Endodermal cell (in vitro differentiated cells): ENCODE results near the gene ARHGAP12. TPM values are rescaled to one million over a fixed set of nuclear protein-coding genes. Genes with fewer than 3 reads are reported as not detected.

ENCODE experiments used
- DNase-seq: peaks from one replicate; pipeline ENCODE4 v3.0.0-alpha.2; 2017
- H3K27ac ChIP-seq: 2 replicates; pipeline ENCODE4 v1.5.1; 2013; ENCODE audit warnings: mild to moderate bottlenecking, low read depth, low read length, moderate library complexity
- H3K27me3 ChIP-seq: 2 replicates; pipeline ENCODE4 v1.6.1; 2013; ENCODE audit warnings: mild to moderate bottlenecking, low read length, moderate library complexity; ENCODE audit not compliant: insufficient read depth, control insufficient read depth, poor library complexity, severe bottlenecking
- H3K36me3 ChIP-seq: 2 replicates; pipeline ENCODE4 v1.7.0; 2013; ENCODE audit warnings: mild to moderate bottlenecking, low read length, moderate library complexity; ENCODE audit not compliant: control insufficient read depth, insufficient read depth
- H3K4me1 ChIP-seq: one replicate; pipeline ENCODE4 v1.7.0; 2013; ENCODE audit warnings: low read length; ENCODE audit not compliant: control insufficient read depth, insufficient read depth
- H3K4me3 ChIP-seq: 2 replicates; pipeline ENCODE4 v1.5.1; 2013; ENCODE audit warnings: mild to moderate bottlenecking, low read length, moderate library complexity
- H3K9ac ChIP-seq: 2 replicates; pipeline ENCODE4 v1.6.1; 2013; ENCODE audit warnings: mild to moderate bottlenecking, low read length, moderate library complexity; ENCODE audit not compliant: poor library complexity, severe bottlenecking; ENCODE audit errors: extremely low read depth
- H3K9me3 ChIP-seq: 2 replicates; pipeline ENCODE4 v1.6.1; 2013; ENCODE audit warnings: mild to moderate bottlenecking, low read length, moderate library complexity; ENCODE audit not compliant: control insufficient read depth
- H3K27ac Mint-ChIP-seq: 2 replicates; pipeline ENCODE4 v1.8.0; 2020; ENCODE audit warnings: mixed read lengths
- H3K27me3 Mint-ChIP-seq: 2 replicates; pipeline ENCODE4 v1.8.0; 2021; ENCODE audit warnings: mild to moderate bottlenecking, mixed read lengths; ENCODE audit not compliant: insufficient read depth
- H3K36me3 Mint-ChIP-seq: 2 replicates; pipeline ENCODE4 v1.8.0; 2020; ENCODE audit warnings: low read depth, mixed read lengths
- H3K4me1 Mint-ChIP-seq: 2 replicates; pipeline ENCODE4 v1.8.0; 2020; ENCODE audit warnings: mixed read lengths
- H3K4me3 Mint-ChIP-seq: 2 replicates; pipeline ENCODE4 v1.8.0; 2020; ENCODE audit warnings: mild to moderate bottlenecking, moderate library complexity, mixed read lengths
- H3K9me3 Mint-ChIP-seq: 2 replicates; pipeline ENCODE4 v1.8.0; 2020; ENCODE audit warnings: mild to moderate bottlenecking, mixed read lengths
- CTCF ChIP-seq: fragments of 200-600 bp; sonication (generic); conservative IDR thresholded peaks from 2 replicates; pipeline ENCODE4 v1.5.0; 2021; ENCODE audit warnings: antibody characterized with exemption, mild to moderate bottlenecking
- WGBS, 2 experiments: methylation state at CpG; one replicate each; pipeline versions ENCODE4 v1.1.5 to v1.1.7; 2013; ENCODE audit warnings: missing lambda C conversion rate in 2 of 2, mixed read lengths in 1 of 2; ENCODE audit not compliant: insufficient coverage in 1 of 2, insufficient read length in 1 of 2; 5-methylcytosine and 5-hydroxymethylcytosine counted together
- total RNA-seq, 2 donors: library from RNA; stranded (reverse); fragmentation: NEBNext Ultra II Directional in 1 of 2; extraction: Animal tissue kit (Norgen Biotek cat#: 25700) in 1 of 2; gene quantifications; 2 replicates in 1 of 2; 3 replicates in 1 of 2; pipeline ENCODE4 v1.2.1, GENCODE V29; 2021

Gene ARHGAP12
- total RNA-seq, 2 donors from 2014 or later: 49.6 to 49.8 TPM

DNA sequence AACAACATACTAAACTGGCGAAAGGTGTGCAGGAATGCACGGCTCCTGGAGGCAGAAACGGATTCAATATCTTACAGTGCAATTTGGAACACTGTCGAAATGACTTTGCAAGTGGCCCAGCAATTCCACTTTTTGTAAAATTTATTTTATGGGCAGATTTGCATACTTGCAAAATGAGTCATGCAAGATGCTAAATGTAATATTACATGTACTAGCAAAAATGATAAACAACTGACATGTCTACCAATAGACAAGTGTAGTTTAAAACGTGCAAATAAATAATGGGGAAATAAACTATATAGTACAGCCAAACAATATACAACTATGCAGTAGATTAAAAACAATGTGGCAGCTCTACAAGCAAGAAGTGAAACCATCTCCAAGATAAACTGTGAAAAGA is 97.7 kb downstream of the ARHGAP12 start:
- no peak overlapping the region for H3K9ac ChIP-seq
- WGBS, 2 experiments: 94% methylated on average over 4 of the region's 5 CpGs; no CpG with 5 or more reads in 1 of the 2 experiments
- Mint-ChIP-seq H3K36me3 (peaks cover 14% of the 10 kb centered on the region), H3K4me1 (peaks cover 21% of the 10 kb centered on the region), H3K27ac (no peak overlapping the region), H3K9me3 (no peaks in the 10 kb centered on the region), H3K4me3 (no peak overlapping the region), H3K27me3 (no peaks in the 10 kb centered on the region)
- no peak overlapping the region for H3K4me3 ChIP-seq
- H3K27ac ChIP-seq: no peak overlapping the region
- no peaks in the 10 kb centered on the region for H3K27me3 ChIP-seq
- H3K4me1 ChIP-seq: no peaks in the 10 kb centered on the region
- no peak for TF ChIP-seq CTCF
- no peaks in the 10 kb centered on the region for H3K9me3 ChIP-seq
- no peak for DNase-seq
- H3K36me3 ChIP-seq: peaks cover 6% of the 10 kb centered on the region

DNA sequence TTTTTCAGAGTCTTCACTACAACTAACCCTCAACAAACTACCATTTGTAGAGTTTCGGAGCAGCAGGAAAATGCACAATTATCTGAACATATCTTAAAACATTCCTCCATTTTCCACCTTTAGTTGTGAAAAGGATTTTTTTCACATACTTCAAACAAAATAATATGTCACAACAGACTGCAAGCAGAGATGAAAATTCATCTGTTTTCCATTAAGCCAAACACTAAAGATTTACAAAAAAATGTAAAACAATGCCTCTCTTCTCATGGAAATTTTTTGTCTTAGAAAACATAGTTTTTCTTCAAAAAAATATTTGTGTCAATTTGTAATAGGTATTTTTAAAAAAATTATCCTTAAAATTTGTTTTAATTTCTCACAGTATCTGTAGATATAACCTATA is 98.9 kb downstream of the ARHGAP12 start:
- H3K9me3 ChIP-seq: no peaks in the 10 kb centered on the region

GRCh38 chr10:31823358-31823757 is 105.3 kb downstream of the ARHGAP12 start:
- H3K27ac ChIP-seq: no peak overlapping the region
- H3K36me3 Mint-ChIP-seq: peaks cover 18% of the 10 kb centered on the region
- 92 to 100% methylated on average over 1 to 4 of the region's 4 CpGs for WGBS, 2 experiments

More for the DNA sequence above, 98.9 kb downstream of the ARHGAP12 start:
- no peaks in the 10 kb centered on the region for H3K9me3 Mint-ChIP-seq
- no peaks in the 10 kb centered on the region for H3K27me3 Mint-ChIP-seq
- Histone ChIP-seq H3K9ac (no peak overlapping the region), H3K36me3 (peaks cover 16% of the 10 kb centered on the region), H3K4me3 (no peak overlapping the region), H3K4me1 (no peaks in the 10 kb centered on the region), H3K27ac (no peak overlapping the region), H3K27me3 (no peaks in the 10 kb centered on the region)
- H3K27ac Mint-ChIP-seq: no peak overlapping the region
- DNase-seq: no peak
- TF ChIP-seq CTCF: no peak
- peaks cover 14% of the 10 kb centered on the region for H3K36me3 Mint-ChIP-seq
- WGBS, 2 experiments: 94% methylated on average over 1 of the region's 1 CpG; no CpG with 5 or more reads in 1 of the 2 experiments
- H3K4me1 Mint-ChIP-seq: peaks cover 21% of the 10 kb centered on the region
- no peak overlapping the region for H3K4me3 Mint-ChIP-seq

More at GRCh38 chr10:31823358-31823757, 105.3 kb downstream of the ARHGAP12 start:
- no peaks in the 10 kb centered on the region for H3K4me1 ChIP-seq
- Mint-ChIP-seq H3K9me3 (no peaks in the 10 kb centered on the region), H3K27ac (no peak overlapping the region), H3K27me3 (no peaks in the 10 kb centered on the region), H3K4me3 (no peak overlapping the region), H3K4me1 (peaks cover 1% of the 10 kb centered on the region)
- H3K36me3 ChIP-seq: peaks cover 42% of the 10 kb centered on the region
- no peaks in the 10 kb centered on the region for H3K9me3 ChIP-seq
- H3K27me3 ChIP-seq: no peaks in the 10 kb centered on the region
- TF ChIP-seq CTCF: no peak
- no peak for DNase-seq
- no peak overlapping the region for H3K4me3 ChIP-seq
- no peak overlapping the region for H3K9ac ChIP-seq
